ENCODE data around the gene NPTXR. TPM values are rescaled to one million over a fixed set of nuclear protein-coding genes. Genes with fewer than 3 reads are reported as not detected.
"Not testable (repeated sequence)": the region's sequence is repeated elsewhere in the genome, so short reads cannot be mapped to it uniquely, and the experiment has no call there.

Gene NPTXR
- total and polyA plus RNA-seq, 2 of the 4 experiments (the other 2 are of a cell fraction), result 0.36 to 2.2 TPM

- no peak for ATAC-seq (ENCODE audit: low read depth)
- POLR2A ChIA-PET (ENCODE audit: unreplicated experiment), result interaction anchor here (0.6 kb wide), 1 partner anchor 615 kb away, joined by 5 read pairs; no protein-coding TSS in a partner anchor
- Histone ChIP-seq H3K36me3 (ENCODE audit: control insufficient read depth, insufficient read depth, low read length) (no peaks in the 10 kb centered on the region; the same call in 1 of the 2 replicates), H2AFZ (replicated peaks; ENCODE audit: low read length, poor library complexity) (no peak overlapping the region), H3K79me1 (ENCODE audit: low read depth in 1 of 2, low read length in 2 of 2) (peaks cover 0 to 9% of the 10 kb centered on the region in 2 experiments; a peak in 1 of 4 replicates), H3K27ac (ENCODE audit: insufficient read depth, low read length) (no peak overlapping the region), H3K18ac (ENCODE audit: low read depth, low read length) (no peak overlapping the region), H3K56ac (ENCODE audit: extremely low read depth, insufficient read depth, low read length) (no peak overlapping the region), H2BK120ac (ENCODE audit: low read depth, low read length) (no peak overlapping the region), H4K8ac (ENCODE audit: low read depth in 2 of 2, low read length in 2 of 2) (no peak overlapping the region), H4K5ac (ENCODE audit: low read depth, low read length) (no peak overlapping the region), H2AK5ac (ENCODE audit: low read depth, low read length) (no peak overlapping the region), H3K4me3 (ENCODE audit: insufficient read depth, low read depth, low read length) (no peak overlapping the region), H2BK20ac (ENCODE audit: low read depth, low read length) (no peak overlapping the region), H3K27me3 (ENCODE audit: control insufficient read depth, insufficient read depth, low read length) (peaks cover 6% of the 10 kb centered on the region), H3K9me3 (ENCODE audit: control insufficient read depth, insufficient read depth, low read length) (no peaks in the 10 kb centered on the region), H3K14ac (replicated peaks; ENCODE audit: low read depth, low read length) (no peak overlapping the region), H3K23ac (ENCODE audit: low read depth, low read length) (no peak overlapping the region), H2BK15ac (ENCODE audit: low read depth, low read length) (no peak overlapping the region), H3K9ac (ENCODE audit: low read depth, low read length) (no peak overlapping the region), H4K91ac (ENCODE audit: insufficient read depth, low read depth, low read length) (no peak overlapping the region), H3K9me1 (ENCODE audit: insufficient read depth, low read length) (no peaks in the 10 kb centered on the region), H3K4me1 (ENCODE audit: control insufficient read depth, insufficient read depth, low read length) (no peaks in the 10 kb centered on the region; the same call in 1 of the 2 replicates), H2BK5ac (ENCODE audit: low read depth, low read length, poor library complexity, severe bottlenecking) (no peak overlapping the region), H3K4me2 (ENCODE audit: low read depth, low read length) (no peak overlapping the region), H4K20me1 (ENCODE audit: insufficient read depth, low read length) (peaks cover 20% of the 10 kb centered on the region), H3K4ac (ENCODE audit: low read depth, low read length) (no peak overlapping the region), H2AK9ac (replicated peaks; ENCODE audit: low read depth, low read length, poor library complexity) (no peak overlapping the region)
- CTCF ChIA-PET, result no interaction called here
- intact Hi-C loops (cut with micrococcal nuclease), result no loop called here
- DNase-seq, result no peak
- BruUV-seq (replicated peaks), result no TSS peak
- dilution Hi-C loops (cut with HindIII; ENCODE audit: low sequenced_read_pairs, unreplicated experiment), result no loop called here
- in situ Hi-C loops (cut with MboI; ENCODE audit: low sequenced_read_pairs), result loop anchor here (25.0 kb wide), 1 partner anchor 254 kb away; no protein-coding TSS in a partner anchor
- WGBS, 2 experiments (ENCODE audit: extremely low coverage in 2 of 2, insufficient read length in 1 of 2), result 33% methylated on average over 4 of the region's 9 CpGs; no CpG with 5 or more reads in 1 of the 2 experiments
- TF ChIP-seq SMC3 (IDR thresholded peaks at IDR 0.05; ENCODE audit: low read depth, low read length) (no peak), NFE2L2 (IDR thresholded peaks at IDR 0.05; ENCODE audit: low read depth, low read length) (no peak), ELK1 (IDR thresholded peaks at IDR 0.05; ENCODE audit: borderline replicate concordance, low read depth, low read length) (no peak)
These were observed 14.7 kb upstream of the NPTXR start for GRCh38 chr22:38858492-38858891.

GRCh38 chr22:38854476-38854875 lies 10.6 kb upstream of the NPTXR start:
- H3K27me3 ChIP-seq (ENCODE audit: control insufficient read depth, insufficient read depth, low read length); H3K27ac ChIP-seq (ENCODE audit: insufficient read depth, low read length); dilution Hi-C loops (cut with HindIII; ENCODE audit: low sequenced_read_pairs, unreplicated experiment); H3K4me3 ChIP-seq (ENCODE audit: insufficient read depth, low read depth, low read length); H3K9ac ChIP-seq (ENCODE audit: low read depth, low read length); H3K14ac ChIP-seq (replicated peaks; ENCODE audit: low read depth, low read length); H4K8ac ChIP-seq (ENCODE audit: low read depth in 2 of 2, low read length in 2 of 2); H2AK5ac ChIP-seq (ENCODE audit: low read depth, low read length); CTCF ChIA-PET; H3K36me3 ChIP-seq (ENCODE audit: control insufficient read depth, insufficient read depth, low read length); H4K5ac ChIP-seq (ENCODE audit: low read depth, low read length); H2BK5ac ChIP-seq (ENCODE audit: low read depth, low read length, poor library complexity, severe bottlenecking); H4K20me1 ChIP-seq (ENCODE audit: insufficient read depth, low read length); H3K4me2 ChIP-seq (ENCODE audit: low read depth, low read length); BruUV-seq (replicated peaks); H3K4me1 ChIP-seq (ENCODE audit: control insufficient read depth, insufficient read depth, low read length); H2BK15ac ChIP-seq (ENCODE audit: low read depth, low read length); H3K79me1 ChIP-seq (ENCODE audit: low read depth in 1 of 2, low read length in 2 of 2); H3K23ac ChIP-seq (ENCODE audit: low read depth, low read length); H2AK9ac ChIP-seq (replicated peaks; ENCODE audit: low read depth, low read length, poor library complexity); H3K9me3 ChIP-seq (ENCODE audit: control insufficient read depth, insufficient read depth, low read length); ATAC-seq (ENCODE audit: low read depth); H3K4ac ChIP-seq (ENCODE audit: low read depth, low read length); H3K56ac ChIP-seq (ENCODE audit: extremely low read depth, insufficient read depth, low read length); H3K9me1 ChIP-seq (ENCODE audit: insufficient read depth, low read length); H2BK20ac ChIP-seq (ENCODE audit: low read depth, low read length); H2BK120ac ChIP-seq (ENCODE audit: low read depth, low read length); H4K91ac ChIP-seq (ENCODE audit: insufficient read depth, low read depth, low read length); H2AFZ ChIP-seq (replicated peaks; ENCODE audit: low read length, poor library complexity); POLR2A ChIA-PET (ENCODE audit: unreplicated experiment); DNase-seq; H3K18ac ChIP-seq (ENCODE audit: low read depth, low read length): not testable (repeated sequence)
- in situ Hi-C loops (cut with MboI; ENCODE audit: low sequenced_read_pairs), result loop anchor here (25.0 kb wide), 1 partner anchor 258 kb away; no protein-coding TSS in a partner anchor
- no CpG with 5 or more reads among the region's 7 CpGs for WGBS, 2 experiments (ENCODE audit: extremely low coverage in 2 of 2, insufficient read length in 1 of 2)
- intact Hi-C loops (cut with micrococcal nuclease), result loop anchor here (5.0 kb wide), 1 partner anchor 87 kb away; no protein-coding TSS in a partner anchor

All from IMR-90 (cell line).